T-helper 1 cell treated with Interleukin-12 subunit alpha and Interleukin-12 subunit beta and Interleukin-4 antibody, amounts not matched to agents 30 ng/mL and 1 ng/mL, for 36 hours (primary cell): Measurements from ENCODE around the gene PLD4. TPM values are rescaled to one million over a fixed set of nuclear protein-coding genes. Genes with fewer than 3 reads are reported as not detected.
"Not testable (repeated sequence)": the region's sequence is repeated elsewhere in the genome, so short reads cannot be mapped to it uniquely, and the experiment has no call there.

Experiments used
- intact Hi-C: fragments of 100-400 bp; cut with micrococcal nuclease; formaldehyde crosslinking; loops from one replicate; pipeline ENCODE4 v1.15.1; 2024
- total RNA-seq: library from RNA; stranded (reverse); gene quantifications from 2 replicates; pipeline ENCODE4 v1.2.3, GENCODE V29; 2022

PLD4 gene
- total RNA-seq, 1 donor from 2014 or later, result 0.10 TPM

GRCh38 chr14:104939666-104940410 lies 15.2 kb downstream of the PLD4 start:
- intact Hi-C loops, result no loop called here

- intact Hi-C loops, result no loop called here
Observed at GRCh38 chr14:104940526-104941150, 16.0 kb downstream of the PLD4 start.

GRCh38 chr14:104941508-104942365 lies 17.1 kb downstream of the PLD4 start:
- intact Hi-C loops, result no loop called here

GRCh38 chr14:104942586-104942985 lies 17.9 kb downstream of the PLD4 start:
- intact Hi-C loops, result no loop called here

GRCh38 chr14:104943216-104944015 lies 18.7 kb downstream of the PLD4 start:
- intact Hi-C loops, result not testable (repeated sequence)

GRCh38 chr14:104944016-104944308 lies 19.3 kb downstream of the PLD4 start:
- intact Hi-C loops, result not testable (repeated sequence)

- intact Hi-C loops, result not testable (repeated sequence)
Observed at GRCh38 chr14:104944436-104945205, 19.9 kb downstream of the PLD4 start.

- intact Hi-C loops, result not testable (repeated sequence)
Observed at GRCh38 chr14:104945266-104945665, 20.6 kb downstream of the PLD4 start.

GRCh38 chr14:104945986-104946965 lies 21.6 kb downstream of the PLD4 start:
- intact Hi-C loops, result not testable (repeated sequence)

- intact Hi-C loops, result not testable (repeated sequence)
Observed at GRCh38 chr14:104947201-104947600, 22.5 kb downstream of the PLD4 start.

GRCh38 chr14:104947881-104948735 lies 23.4 kb downstream of the PLD4 start:
- intact Hi-C loops, result not testable (repeated sequence)

- intact Hi-C loops, result no loop called here
Observed at GRCh38 chr14:104948736-104949031, 24.0 kb downstream of the PLD4 start.

GRCh38 chr14:104949406-104949955 lies 24.8 kb downstream of the PLD4 start:
- intact Hi-C loops, result not testable (repeated sequence)

- intact Hi-C loops, result no loop called here
Observed at GRCh38 chr14:104950021-104950420, 25.3 kb downstream of the PLD4 start.

GRCh38 chr14:104950701-104951100 lies 26.0 kb downstream of the PLD4 start:
- intact Hi-C loops, result not testable (repeated sequence)

- intact Hi-C loops, result not testable (repeated sequence)
Observed at GRCh38 chr14:104951863-104952657, 27.4 kb downstream of the PLD4 start.

GRCh38 chr14:104953097-104953496 lies 28.4 kb downstream of the PLD4 start:
- intact Hi-C loops, result no loop called here
